GM19455 (cell line): Measurements from ENCODE around the gene PCNX4.

ENCODE experiments used
- ATAC-seq: cut with Tn5 transposase; IDR thresholded peaks from one replicate; pipeline ENCODE4 v1.9.1; 2021; ENCODE audit not compliant: unreplicated experiment

The PCNX4 gene

GRCh38 chr14:60204843-60205774 lies 113.4 kb downstream of the PCNX4 start:
- peak; percentile 66 for ATAC-seq

- ATAC-seq: no peak
These were observed 114.5 kb downstream of the PCNX4 start for GRCh38 chr14:60206249-60206670.

GRCh38 chr14:60206837-60207533 lies 115.3 kb downstream of the PCNX4 start:
- ATAC-seq: no peak

GRCh38 chr14:60210703-60211102 lies 119.0 kb downstream of the PCNX4 start:
- no peak for ATAC-seq

GRCh38 chr14:60211153-60211552 lies 119.4 kb downstream of the PCNX4 start:
- ATAC-seq: no peak

GRCh38 chr14:60212503-60213371 lies 121.0 kb downstream of the PCNX4 start:
- peak; percentile 94 for ATAC-seq

GRCh38 chr14:60214003-60214402 lies 122.3 kb downstream of the PCNX4 start:
- no peak for ATAC-seq

GRCh38 chr14:60214415-60215126 lies 122.8 kb downstream of the PCNX4 start:
- no peak for ATAC-seq

- ATAC-seq: no peak
These were observed 123.4 kb downstream of the PCNX4 start for GRCh38 chr14:60215127-60215444.

- no peak for ATAC-seq
These were observed 124.0 kb downstream of the PCNX4 start for GRCh38 chr14:60215520-60216420.

- ATAC-seq: no peak
These were observed 126.0 kb downstream of the PCNX4 start for GRCh38 chr14:60217713-60218112.
